ENCODE results near the gene LIPT1.
"Not testable (repeated sequence)": the region's sequence is repeated elsewhere in the genome, so short reads cannot be mapped to it uniquely, and the experiment has no call there.

The LIPT1 gene

GRCh38 chr2:99154643-99155536, at the start of gene LIPT1, which contains the start of gene TSGA10:
LIPT1 (plus strand) TSS chr2:99154967; CDS start chr2:99161958, 6,991 bp downstream.
TSGA10 (minus strand) TSS chr2:99154942; CDS start chr2:99109439, 45,503 bp downstream.
- H3K27ac ChIP-seq: peak within 1 kb of the TSS; percentile 83
- ChIA-PET CTCF (interaction anchor here (0.6 to 2.6 kb wide), 5 partner anchors 14 to 219 kb away, joined by 3 to 11 read pairs (median 3); partner anchors contain the start of gene CRACDL), POLR2A (ENCODE audit: low non-redundant PET) (interaction anchor here (0.8 kb wide), 1 partner anchor 8 kb away, joined by 4 read pairs; no protein-coding TSS in a partner anchor)
- TF ChIP-seq CTCF (conservative IDR thresholded peaks at IDR 0.05; ENCODE audit: low read depth): no peak
- peak; percentile 94 for DNase-seq (ENCODE audit: low spot score)

- POLR2A ChIA-PET (ENCODE audit: low non-redundant PET): no interaction called here
- no peak overlapping the region for H3K27ac ChIP-seq
- TF ChIP-seq CTCF (conservative IDR thresholded peaks at IDR 0.05; ENCODE audit: low read depth): no peak
- CTCF ChIA-PET: no interaction called here
- no peak for DNase-seq (ENCODE audit: low spot score)
These were observed 47.9 kb upstream of the LIPT1 start for GRCh38 chr2:99106913-99107312.

- no peak overlapping the region for H3K27ac ChIP-seq
- ChIA-PET POLR2A (ENCODE audit: low non-redundant PET) (no interaction called here), CTCF (no interaction called here)
- DNase-seq (ENCODE audit: low spot score): no peak
- no peak for TF ChIP-seq CTCF (conservative IDR thresholded peaks at IDR 0.05; ENCODE audit: low read depth)
These were observed 43.5 kb upstream of the LIPT1 start for GRCh38 chr2:99111236-99111635.

GRCh38 chr2:99111945-99112344, 42.8 kb upstream of the LIPT1 start:
- H3K27ac ChIP-seq: no peak overlapping the region
- no peak for DNase-seq (ENCODE audit: low spot score)
- ChIA-PET POLR2A (ENCODE audit: low non-redundant PET) (no interaction called here), CTCF (no interaction called here)
- no peak for TF ChIP-seq CTCF (conservative IDR thresholded peaks at IDR 0.05; ENCODE audit: low read depth)

- no peak for TF ChIP-seq CTCF (conservative IDR thresholded peaks at IDR 0.05; ENCODE audit: low read depth)
- no peak overlapping the region for H3K27ac ChIP-seq
- ChIA-PET CTCF (no interaction called here), POLR2A (ENCODE audit: low non-redundant PET) (no interaction called here)
- DNase-seq (ENCODE audit: low spot score): no peak
These were observed 42.1 kb upstream of the LIPT1 start for GRCh38 chr2:99112617-99113016.

- CTCF ChIA-PET: no interaction called here
- TF ChIP-seq CTCF (conservative IDR thresholded peaks at IDR 0.05; ENCODE audit: low read depth): no peak
These were observed 26.8 kb upstream of the LIPT1 start for GRCh38 chr2:99127981-99128380.

GRCh38 chr2:99135044-99135556, 19.7 kb upstream of the LIPT1 start:
- DNase-seq (ENCODE audit: low spot score); POLR2A ChIA-PET (ENCODE audit: low non-redundant PET): not testable (repeated sequence)
- CTCF ChIA-PET: interaction anchor here (0.6 kb wide), 1 partner anchor 9 kb away, joined by 4 read pairs; no protein-coding TSS in a partner anchor

More at GRCh38 chr2:99127981-99128380, 26.8 kb upstream of the LIPT1 start:
- no peak for DNase-seq (ENCODE audit: low spot score)
- POLR2A ChIA-PET (ENCODE audit: low non-redundant PET): no interaction called here
- no peak overlapping the region for H3K27ac ChIP-seq

More at GRCh38 chr2:99135044-99135556, 19.7 kb upstream of the LIPT1 start:
- H3K27ac ChIP-seq: not testable (repeated sequence)

Measured in RWPE1 (cell line).